ENCODE results near the gene SPECC1.

- no peak for TF ChIP-seq CTCF (IDR thresholded peaks at IDR 0.05; ENCODE audit: insufficient read depth, low read depth, low read length)
- TF ChIP-seq EZH2 (IDR thresholded peaks at IDR 0.05; ENCODE audit: insufficient read depth, low read length): no peak
Measured at GRCh38 chr17:20145567-20145966, 136.4 kb downstream of the SPECC1 start.

Measured in astrocyte (in vitro differentiated cells and primary cell).